NCI-H1417 (cell line): Measurements from ENCODE around the gene DDX49.
"Not testable (repeated sequence)": the region's sequence is repeated elsewhere in the genome, so short reads cannot be mapped to it uniquely, and the experiment has no call there.

Experiments
- DNase-seq, 3 experiments: peaks; one replicate each; lab custom pipeline; 2025; lab: John Stamatoyannopoulos, UW

DDX49 gene

GRCh38 chr19:18940769-18941627, 21.5 kb downstream of the DDX49 start, which contains the start of gene HOMER3:
Gene HOMER3, minus strand, starts transcription at chr19:18941217. Its CDS starts 2,235 bp downstream, at chr19:18938982.
- peak; percentile 28 to 60 (median 55) for DNase-seq

DNA sequence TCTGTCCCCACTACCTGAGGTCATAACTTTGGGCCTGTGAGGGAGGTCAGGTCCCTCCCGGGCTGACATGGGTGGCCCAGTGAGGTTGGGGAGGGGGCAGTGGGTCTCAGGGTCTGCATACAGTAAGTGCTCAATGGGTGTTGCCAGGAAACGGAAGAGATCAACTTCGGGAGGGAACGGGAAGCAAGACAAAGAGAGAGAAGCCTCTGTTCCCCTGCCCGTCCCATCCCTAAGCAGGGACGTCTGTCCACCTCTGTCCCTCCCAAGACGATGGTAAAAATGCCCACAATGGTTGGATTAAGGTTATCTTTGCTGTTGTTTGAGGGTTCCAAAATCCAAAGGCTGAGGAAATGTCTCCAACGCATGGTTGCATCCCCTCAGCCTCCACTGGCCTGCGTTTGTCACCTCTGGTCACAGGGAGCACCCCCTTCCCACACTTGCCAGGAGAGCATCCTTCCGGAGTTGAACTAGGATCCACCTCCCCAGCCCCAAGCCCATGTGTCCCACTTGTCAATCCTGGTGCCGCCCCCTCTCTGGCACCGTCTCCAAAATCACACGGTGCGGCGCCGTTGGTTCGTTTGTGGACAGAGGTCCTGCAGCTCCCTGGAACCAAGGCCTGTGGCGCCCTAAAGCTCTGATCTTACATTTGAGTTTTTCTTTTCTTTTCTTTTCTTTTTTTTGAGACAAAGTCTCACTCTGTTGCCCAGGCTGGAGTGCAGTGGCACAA, 22.3 kb downstream of the DDX49 start:
- DNase-seq: no peak

DNA sequence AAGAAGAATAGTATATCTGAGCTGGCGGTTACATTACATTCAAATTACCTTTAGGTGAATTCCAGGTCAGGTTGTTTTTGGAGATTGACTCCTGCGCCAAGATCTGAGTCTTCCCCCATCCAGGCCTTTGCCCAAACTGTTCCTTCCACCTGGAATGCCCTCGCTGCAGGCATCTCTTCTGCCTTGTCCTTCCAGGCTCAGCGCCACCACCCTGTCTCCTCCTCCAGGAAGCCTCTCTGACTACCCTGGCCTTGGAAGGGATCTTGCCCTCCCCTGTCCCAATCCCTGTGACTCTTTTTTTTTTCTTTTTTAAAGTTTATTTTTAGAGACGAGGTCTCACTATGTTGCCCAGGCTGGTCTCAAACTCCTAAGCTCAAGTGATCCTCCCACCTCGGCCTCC, 23.2 kb downstream of the DDX49 start:
- no peak for DNase-seq

DNA sequence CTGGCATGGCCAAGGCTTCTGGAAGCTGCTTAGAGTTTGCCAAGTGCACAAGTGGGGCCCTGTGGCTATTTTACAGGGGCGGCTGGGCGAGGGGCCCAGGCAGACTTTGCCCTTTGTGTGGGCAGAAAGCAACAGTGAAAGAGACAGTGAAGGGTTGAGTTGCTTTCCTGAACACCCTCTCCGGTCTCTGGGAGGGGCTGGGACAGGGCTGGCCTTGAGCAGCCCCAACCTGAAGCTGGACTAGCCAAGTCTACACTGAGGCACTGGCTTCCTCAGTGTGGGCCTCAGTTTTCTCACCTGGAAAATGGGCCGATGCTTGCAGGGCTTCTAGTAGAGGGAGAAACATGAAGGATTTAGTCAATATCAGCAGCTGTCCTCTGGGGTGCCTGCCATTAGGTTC, 23.9 kb downstream of the DDX49 start:
- no peak for DNase-seq

- DNase-seq: no peak
Measured at GRCh38 chr19:18945297-18945696, 25.8 kb downstream of the DDX49 start.

GRCh38 chr19:18946335-18946734, 26.8 kb downstream of the DDX49 start:
- no peak for DNase-seq

- peak in 2 of 3 experiments; percentile 12 to 55 for DNase-seq
Measured at GRCh38 chr19:18946918-18947317, 27.4 kb downstream of the DDX49 start.

DNA sequence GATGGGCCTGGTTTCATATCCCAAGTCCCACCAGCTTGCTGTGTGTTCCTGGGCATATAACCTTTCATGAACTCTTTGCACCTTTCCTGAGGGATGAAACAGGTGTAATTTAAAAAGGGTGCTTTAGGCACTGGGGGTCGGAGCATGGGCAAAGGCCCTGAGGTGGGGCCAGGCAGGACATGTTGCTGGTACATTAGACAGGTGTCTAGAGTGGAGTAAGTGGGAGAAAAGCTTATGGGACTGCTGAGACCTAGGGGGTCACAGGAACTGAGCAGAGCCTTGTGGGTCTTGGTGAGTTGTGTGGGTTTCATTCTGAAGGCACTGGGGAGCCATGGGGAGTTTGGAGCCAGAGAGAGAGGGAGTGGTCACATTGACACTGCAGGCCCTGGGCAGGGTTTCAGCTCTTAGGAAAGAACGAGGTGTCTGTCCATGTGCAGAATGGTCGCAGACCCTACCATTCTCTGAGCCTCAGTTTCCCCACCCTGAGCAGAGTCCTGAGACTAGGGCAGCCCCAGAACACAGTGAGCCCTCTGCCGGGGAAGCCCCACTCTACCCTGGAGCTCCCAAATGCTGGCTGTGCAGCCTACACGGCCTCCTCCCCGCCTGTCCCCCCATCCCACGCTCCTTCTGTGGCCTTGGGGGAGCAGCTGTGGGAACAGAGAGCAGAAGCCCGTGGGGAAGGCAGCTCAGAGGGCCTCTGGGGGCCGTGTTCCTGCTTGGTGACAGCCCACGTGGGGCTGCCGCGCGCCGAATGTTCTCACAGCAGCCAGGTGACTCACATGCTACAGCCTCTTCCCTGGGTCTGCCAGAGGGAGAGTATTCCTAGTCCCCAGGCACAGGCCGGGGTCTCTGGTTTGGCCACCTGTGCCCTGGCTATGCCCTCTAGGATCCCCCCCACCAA, 28.8 kb downstream of the DDX49 start:
- no peak for DNase-seq

DNA sequence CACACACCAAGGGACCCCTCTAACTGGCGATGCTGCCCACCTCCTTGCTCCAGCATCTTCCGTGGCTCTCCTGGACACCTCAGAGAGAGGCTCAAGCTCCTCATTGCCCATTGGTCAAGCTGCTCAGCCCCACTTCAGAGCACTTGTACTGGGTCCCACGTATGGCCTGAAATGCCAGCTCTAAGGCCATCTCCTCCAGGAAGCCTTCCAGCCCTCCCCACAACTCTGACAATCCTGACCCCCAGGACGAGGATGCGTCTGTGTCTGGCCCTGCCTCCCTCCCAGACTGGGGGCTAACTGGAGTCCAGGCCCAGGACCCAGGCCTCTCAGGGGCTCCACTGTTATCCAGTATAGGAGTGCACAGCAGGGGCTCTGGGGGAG, 29.5 kb downstream of the DDX49 start:
- no peak for DNase-seq

DNA sequence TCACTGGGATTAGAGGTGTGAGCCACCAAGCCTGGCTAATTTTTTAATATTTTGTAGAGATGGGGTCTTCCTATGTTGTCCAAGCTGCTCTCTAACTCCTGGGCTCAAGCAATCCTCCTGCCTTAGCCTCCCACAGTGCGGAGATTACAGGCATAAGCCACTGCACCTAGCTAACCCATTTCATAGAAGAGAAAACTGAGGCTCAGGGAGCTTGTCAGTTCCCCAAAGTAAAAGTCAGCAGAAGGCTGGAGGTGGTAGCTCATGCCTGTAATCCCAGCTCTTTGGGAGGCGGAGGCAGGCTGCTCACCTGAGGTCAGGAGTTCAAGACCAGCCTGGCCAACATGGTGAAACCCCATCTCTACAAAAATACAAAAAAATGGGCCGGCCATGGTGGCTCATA, 30.3 kb downstream of the DDX49 start:
- no peak for DNase-seq

DNA sequence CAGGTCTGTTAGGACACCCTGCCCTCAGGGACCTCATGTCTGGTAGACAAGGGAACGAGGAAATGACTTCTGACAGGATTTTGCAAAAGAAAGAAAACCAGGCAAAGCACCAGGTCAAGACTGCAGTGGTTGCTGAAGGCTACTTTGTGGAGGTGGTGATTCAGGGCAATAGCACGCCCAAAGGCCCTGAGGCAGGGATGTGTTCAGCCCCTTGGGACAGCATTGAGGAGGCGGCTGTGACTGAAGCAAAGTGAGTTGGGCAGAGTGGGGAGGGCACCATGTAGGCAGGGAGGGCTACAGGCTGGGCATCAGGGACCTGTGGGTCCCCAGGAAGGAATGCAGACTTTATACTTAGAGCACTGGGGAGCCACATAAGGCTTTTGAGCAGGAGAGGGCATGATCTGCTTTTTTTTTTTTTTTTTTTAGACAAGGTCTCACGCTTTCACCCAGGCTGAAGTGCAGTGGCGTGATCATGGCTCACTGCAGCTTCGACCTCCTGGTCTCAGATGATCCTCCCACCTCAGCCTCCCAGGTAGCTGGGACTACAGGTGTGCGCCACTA, 32.3 kb downstream of the DDX49 start:
- DNase-seq: no peak

GRCh38 chr19:18952364-18953003, 33.0 kb downstream of the DDX49 start:
- not testable (repeated sequence) for DNase-seq

- no peak for DNase-seq
Measured at GRCh38 chr19:18954094-18954493, 34.6 kb downstream of the DDX49 start.

DNA sequence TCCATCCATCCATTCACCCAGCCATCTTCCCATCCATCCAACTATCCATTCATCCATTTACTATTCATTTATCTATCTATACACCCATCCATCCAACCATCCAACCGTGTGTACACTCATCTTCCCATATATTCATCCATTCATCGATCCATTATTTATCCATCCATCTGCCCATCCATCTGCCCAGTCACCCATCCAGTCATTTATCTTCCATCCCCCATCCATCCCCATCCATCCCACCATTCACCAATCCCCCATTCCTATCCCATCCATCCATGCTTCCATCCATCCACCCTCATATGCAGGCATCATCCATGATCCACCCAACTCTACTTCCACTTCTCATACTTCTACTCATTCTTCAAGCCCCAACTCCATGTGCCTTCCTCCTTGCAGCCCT, 35.5 kb downstream of the DDX49 start:
- no peak for DNase-seq

- no peak for DNase-seq
Measured at GRCh38 chr19:18960370-18960769, 40.9 kb downstream of the DDX49 start.

- peak in 2 of 3 experiments; percentile 6 to 11 for DNase-seq
Measured at GRCh38 chr19:18961767-18962620, 42.5 kb downstream of the DDX49 start.

DNA sequence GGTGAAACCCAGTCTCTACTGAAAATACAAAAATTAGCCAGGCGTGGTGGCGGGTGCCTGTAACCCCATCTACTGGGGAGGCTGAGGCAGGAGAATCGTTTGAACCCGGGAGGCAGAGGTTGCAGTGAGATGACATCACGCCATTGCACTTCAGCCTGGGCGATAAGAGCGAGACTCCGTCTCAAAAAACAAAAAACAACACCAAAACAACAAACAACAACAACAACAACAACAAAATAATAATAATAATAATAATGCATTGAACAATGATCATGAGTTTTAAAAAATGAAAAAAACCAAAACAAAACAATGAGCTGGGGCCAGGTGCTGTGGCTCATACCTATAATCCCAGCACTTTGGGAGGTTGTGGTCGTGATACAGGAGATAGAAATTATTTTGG, 44.6 kb downstream of the DDX49 start:
- DNase-seq: no peak

- no peak for DNase-seq
Measured at GRCh38 chr19:18966307-18966706, 46.8 kb downstream of the DDX49 start.

GRCh38 chr19:18967358-18968146, 48.0 kb downstream of the DDX49 start:
- DNase-seq: peak in 1 of 3 experiments; percentile 3
